GM21423 (cell line): ENCODE data around the gene TBC1D22A.
"Not testable (repeated sequence)": the region's sequence is repeated elsewhere in the genome, so short reads cannot be mapped to it uniquely, and the experiment has no call there.

Experiments used
- ATAC-seq: cut with Tn5 transposase; IDR thresholded peaks from one replicate; pipeline ENCODE4 v1.9.1; 2021; ENCODE audit warnings: mild to moderate bottlenecking, moderate library complexity; ENCODE audit not compliant: unreplicated experiment

Gene TBC1D22A

GRCh38 chr22:46770151-46770641 is 7.7 kb downstream of the TBC1D22A start:
- no peak for ATAC-seq

GRCh38 chr22:46770726-46771125 is 8.3 kb downstream of the TBC1D22A start:
- ATAC-seq = no peak

GRCh38 chr22:46773076-46773475 is 10.6 kb downstream of the TBC1D22A start:
- ATAC-seq = no peak

GRCh38 chr22:46774253-46774979 is 12.0 kb downstream of the TBC1D22A start:
- peak; percentile 43 for ATAC-seq

GRCh38 chr22:46774980-46775849 is 12.8 kb downstream of the TBC1D22A start:
- ATAC-seq = no peak

GRCh38 chr22:46775850-46776826 is 13.7 kb downstream of the TBC1D22A start:
- no peak for ATAC-seq

GRCh38 chr22:46776876-46777608 is 14.6 kb downstream of the TBC1D22A start:
- ATAC-seq = no peak

- no peak for ATAC-seq
These were observed 15.1 kb downstream of the TBC1D22A start for GRCh38 chr22:46777609-46777970.

- ATAC-seq = no peak
These were observed 16.6 kb downstream of the TBC1D22A start for GRCh38 chr22:46779023-46779422.

- no peak for ATAC-seq
These were observed 17.2 kb downstream of the TBC1D22A start for GRCh38 chr22:46779651-46780050.

GRCh38 chr22:46780453-46780852 is 18.0 kb downstream of the TBC1D22A start:
- ATAC-seq = no peak

GRCh38 chr22:46781291-46781690 is 18.8 kb downstream of the TBC1D22A start:
- no peak for ATAC-seq

- ATAC-seq = not testable (repeated sequence)
These were observed 19.8 kb downstream of the TBC1D22A start for GRCh38 chr22:46782200-46782599.

- ATAC-seq = no peak
These were observed 21.3 kb downstream of the TBC1D22A start for GRCh38 chr22:46783721-46784120.

GRCh38 chr22:46788441-46789172 is 26.2 kb downstream of the TBC1D22A start:
- ATAC-seq = no peak

GRCh38 chr22:46789992-46790391 is 27.5 kb downstream of the TBC1D22A start:
- ATAC-seq = no peak

- no peak for ATAC-seq
These were observed 28.8 kb downstream of the TBC1D22A start for GRCh38 chr22:46791201-46791731.

- ATAC-seq = no peak
These were observed 29.8 kb downstream of the TBC1D22A start for GRCh38 chr22:46792061-46792796.
